WI38 (cell line): ENCODE measurements around the gene RALB.

Experiments used
- H3K4me3 ChIP-seq: 2 replicates; pipeline ENCODE4 v1.5.1; 2011; ENCODE audit warnings: low read depth, mild to moderate bottlenecking, control low read depth, low read length
- TF ChIP-seq, protein P1 (sequence below): IDR thresholded peaks from 2 replicates; pipeline ENCODE4 v1.5.1; 2012; ENCODE audit warnings: low read depth, mild to moderate bottlenecking, control low read depth, low read length

The RALB gene

DNA sequence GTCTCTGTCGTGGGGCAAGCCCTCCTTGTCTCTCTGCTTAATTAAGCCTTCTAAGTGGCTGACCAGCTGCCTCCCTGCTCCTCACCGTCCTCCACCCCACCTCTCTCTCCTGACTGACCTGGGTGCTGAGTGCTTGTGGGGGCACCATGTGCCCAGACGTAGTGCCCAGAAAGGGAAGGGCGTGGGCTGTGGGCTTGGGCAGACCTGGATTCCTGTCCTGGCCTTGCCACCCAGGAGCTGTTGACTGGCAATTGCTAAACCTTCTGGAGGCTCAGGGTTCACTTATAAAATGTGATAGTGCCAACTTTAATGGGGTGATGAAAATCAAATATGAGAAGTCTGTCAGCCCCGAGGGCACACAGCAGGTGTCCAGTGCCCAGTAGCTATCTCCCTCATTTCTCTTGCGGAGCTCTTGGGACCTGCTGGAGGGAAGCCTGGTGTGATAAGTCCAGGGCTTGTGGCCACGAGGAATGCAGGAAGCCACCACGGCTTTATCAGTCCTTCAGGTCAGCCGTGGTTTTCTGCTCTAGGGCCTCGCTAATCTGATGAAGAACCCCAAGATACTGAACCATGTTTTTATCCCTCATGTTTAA lies 71.3 kb downstream of the RALB start:
- TF ChIP-seq, protein P1, sequence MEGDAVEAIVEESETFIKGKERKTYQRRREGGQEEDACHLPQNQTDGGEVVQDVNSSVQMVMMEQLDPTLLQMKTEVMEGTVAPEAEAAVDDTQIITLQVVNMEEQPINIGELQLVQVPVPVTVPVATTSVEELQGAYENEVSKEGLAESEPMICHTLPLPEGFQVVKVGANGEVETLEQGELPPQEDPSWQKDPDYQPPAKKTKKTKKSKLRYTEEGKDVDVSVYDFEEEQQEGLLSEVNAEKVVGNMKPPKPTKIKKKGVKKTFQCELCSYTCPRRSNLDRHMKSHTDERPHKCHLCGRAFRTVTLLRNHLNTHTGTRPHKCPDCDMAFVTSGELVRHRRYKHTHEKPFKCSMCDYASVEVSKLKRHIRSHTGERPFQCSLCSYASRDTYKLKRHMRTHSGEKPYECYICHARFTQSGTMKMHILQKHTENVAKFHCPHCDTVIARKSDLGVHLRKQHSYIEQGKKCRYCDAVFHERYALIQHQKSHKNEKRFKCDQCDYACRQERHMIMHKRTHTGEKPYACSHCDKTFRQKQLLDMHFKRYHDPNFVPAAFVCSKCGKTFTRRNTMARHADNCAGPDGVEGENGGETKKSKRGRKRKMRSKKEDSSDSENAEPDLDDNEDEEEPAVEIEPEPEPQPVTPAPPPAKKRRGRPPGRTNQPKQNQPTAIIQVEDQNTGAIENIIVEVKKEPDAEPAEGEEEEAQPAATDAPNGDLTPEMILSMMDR, result no peak

DNA sequence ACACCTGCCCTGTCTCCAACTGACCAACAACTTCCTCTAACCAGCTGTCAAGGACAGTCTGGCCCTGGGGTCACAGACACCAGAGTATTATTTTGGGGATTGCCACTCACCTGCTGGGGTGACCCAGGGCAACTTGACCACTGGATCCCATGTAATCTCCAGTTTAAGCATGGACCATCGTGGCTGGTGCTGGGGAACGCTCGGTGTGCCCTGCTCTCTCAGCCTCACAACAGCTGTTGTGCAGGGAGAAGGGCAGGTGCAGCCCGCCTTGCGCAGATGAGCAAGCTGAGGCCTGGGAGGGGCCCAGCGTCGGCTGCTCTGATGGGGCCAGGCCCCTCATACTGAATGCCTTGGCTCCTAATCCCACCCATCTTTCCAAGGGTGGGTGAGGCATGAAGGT lies 72.3 kb downstream of the RALB start:
- H3K4me3 ChIP-seq, result no peak overlapping the region
- TF ChIP-seq, protein P1, result no peak

More for the DNA sequence above, 71.3 kb downstream of the RALB start:
- no peak overlapping the region for H3K4me3 ChIP-seq

DNA sequence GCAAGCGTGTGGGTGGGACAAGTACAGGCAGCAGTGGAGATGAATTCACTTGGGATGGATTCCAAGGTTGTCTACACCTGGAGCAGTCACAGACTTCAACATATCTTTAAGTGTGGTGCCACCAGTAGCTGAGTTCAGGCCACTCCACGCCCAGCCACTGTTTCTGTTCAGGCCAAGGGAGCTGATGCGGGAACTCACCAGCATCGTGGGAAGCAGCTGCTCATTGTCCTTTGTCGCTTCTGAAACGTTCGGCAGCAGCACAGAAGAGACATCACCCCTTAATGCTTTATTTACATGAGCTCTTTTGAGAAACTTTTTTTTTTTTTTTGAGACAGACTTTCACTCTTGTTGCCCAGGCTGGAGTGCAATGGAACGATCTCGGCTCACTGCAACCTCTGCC lies 73.4 kb downstream of the RALB start:
- TF ChIP-seq, protein P1, result no peak
- H3K4me3 ChIP-seq, result no peak overlapping the region

DNA sequence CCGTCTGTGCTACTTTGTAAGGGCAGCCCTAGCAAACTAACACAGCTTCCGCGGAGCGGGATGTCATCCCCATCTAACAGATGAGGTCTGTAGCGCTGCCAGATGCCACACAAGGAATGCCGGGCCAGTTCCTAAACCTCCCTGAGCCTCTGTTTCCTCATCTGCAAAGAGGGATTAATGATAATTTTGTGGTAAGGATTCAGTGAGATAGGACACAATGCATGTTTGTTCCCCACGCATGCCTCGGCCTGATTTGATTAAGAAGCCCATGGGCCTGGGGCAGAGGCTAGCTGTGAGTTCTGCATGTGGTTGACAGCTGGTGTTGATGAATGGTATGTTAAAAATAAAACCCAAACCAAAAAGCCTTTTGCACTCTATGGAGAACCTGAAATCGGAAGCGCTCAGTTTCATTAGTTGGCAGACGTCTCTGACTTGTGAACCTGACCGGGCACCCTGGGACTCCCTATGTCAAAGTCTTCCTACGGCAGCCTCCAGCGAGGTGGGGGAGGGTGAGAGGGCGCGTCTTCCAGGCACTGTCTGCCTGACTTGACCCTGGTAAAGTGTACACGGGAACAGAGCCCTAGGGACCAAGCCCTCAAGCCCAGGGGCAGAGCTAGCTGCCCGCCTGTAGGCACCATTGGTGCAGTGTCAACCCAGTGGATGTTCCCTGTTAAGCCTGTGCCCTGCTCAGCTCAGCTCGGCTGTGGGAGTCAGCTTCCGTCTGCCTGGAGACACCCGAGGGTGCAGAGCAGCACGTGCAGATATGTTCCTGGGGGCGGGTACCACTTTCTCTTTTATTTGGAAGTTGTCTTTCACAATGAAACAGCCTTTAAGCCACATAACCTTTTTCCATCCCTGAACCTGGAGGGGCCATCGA lies 78.5 kb downstream of the RALB start:
- no peak overlapping the region for H3K4me3 ChIP-seq
- TF ChIP-seq, protein P1, result no peak

DNA sequence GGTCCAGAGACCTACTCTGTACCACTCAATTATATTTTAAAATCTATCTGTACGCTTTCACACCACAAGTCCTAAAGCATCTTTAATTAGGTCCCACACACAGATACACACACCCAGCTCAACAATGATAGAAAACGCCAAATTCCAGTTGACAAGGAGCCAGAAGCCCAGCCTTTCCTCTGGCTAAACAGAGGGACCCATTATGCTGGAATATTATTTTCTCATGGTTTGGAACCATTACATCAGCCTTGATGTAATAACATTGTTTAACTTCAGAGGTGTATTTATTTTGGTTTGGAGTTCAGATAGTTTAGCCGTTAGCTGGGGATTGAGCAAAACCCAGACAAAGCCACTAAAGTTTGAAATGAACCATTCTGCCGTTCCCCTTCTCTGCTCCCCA lies 79.3 kb downstream of the RALB start:
- TF ChIP-seq, protein P1, result no peak
- H3K4me3 ChIP-seq, result no peak overlapping the region

DNA sequence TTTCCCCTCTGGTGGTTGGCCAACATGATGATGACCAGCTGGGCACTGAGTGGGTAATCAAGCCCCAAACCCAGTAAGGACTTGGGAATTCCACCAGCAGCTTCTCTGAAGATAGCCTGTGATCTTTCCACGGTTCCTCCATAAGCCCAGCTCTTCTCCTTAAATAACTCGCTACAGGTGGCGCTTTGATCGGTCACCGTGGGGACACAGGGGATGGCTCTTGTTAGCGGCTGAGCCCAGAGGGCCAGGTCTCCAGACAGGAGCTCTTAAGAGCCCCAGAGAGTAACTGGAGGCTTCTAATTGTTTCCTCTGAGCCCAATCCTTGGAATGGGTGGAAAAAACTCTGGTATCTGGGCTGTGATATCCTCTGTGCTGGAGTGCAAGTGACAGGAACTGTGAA lies 79.7 kb downstream of the RALB start:
- no peak overlapping the region for H3K4me3 ChIP-seq
- TF ChIP-seq, protein P1, result no peak

DNA sequence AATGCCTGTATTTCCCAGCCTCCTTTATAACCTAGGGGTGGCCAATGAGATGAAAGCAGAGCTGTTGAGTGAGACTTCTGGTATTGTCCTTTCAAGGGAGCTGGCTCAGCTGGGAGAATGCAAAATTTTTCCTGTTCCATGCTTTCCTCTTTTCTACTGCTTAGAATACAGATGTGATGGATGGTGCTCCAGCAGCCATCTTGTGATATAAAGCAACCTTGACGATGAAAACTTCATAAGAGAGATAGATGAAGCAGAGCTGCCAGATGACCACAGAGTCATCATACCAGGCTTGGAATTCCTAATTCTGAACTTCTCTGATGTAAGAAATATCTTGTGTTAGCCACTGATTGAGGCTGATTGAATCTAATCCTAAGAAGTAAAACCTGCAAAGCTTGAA lies 81.4 kb downstream of the RALB start:
- H3K4me3 ChIP-seq, result no peak overlapping the region
- TF ChIP-seq, protein P1, result no peak
